ENCODE results near the gene DCAF10. TPM values are rescaled to one million over a fixed set of nuclear protein-coding genes. Genes with fewer than 3 reads are reported as not detected.
"Not testable (repeated sequence)": the region's sequence is repeated elsewhere in the genome, so short reads cannot be mapped to it uniquely, and the experiment has no call there.

Gene DCAF10
- total RNA-seq, 1 experiment from 2014 or later = 13.5 TPM

GRCh38 chr9:37812773-37813379, 12.3 kb downstream of the DCAF10 start:
- Mint-ChIP-seq H3K9me3 (ENCODE audit: unreplicated experiment) (no peaks in the 10 kb centered on the region), H3K36me3 (ENCODE audit: insufficient read depth, unreplicated experiment) (no peaks in the 10 kb centered on the region), H3K27ac (ENCODE audit: unreplicated experiment) (no peak overlapping the region), H3K4me3 (ENCODE audit: unreplicated experiment) (no peak overlapping the region), H3K4me1 (ENCODE audit: low read depth, unreplicated experiment) (no peaks in the 10 kb centered on the region), H3K27me3 (ENCODE audit: insufficient read depth, unreplicated experiment) (no peaks in the 10 kb centered on the region)
- intact Hi-C loops (cut with micrococcal nuclease; ENCODE audit: unreplicated experiment) = no loop called here
- H3K9me3 ChIP-seq = no peaks in the 10 kb centered on the region
- no TSS peak for BruUV-seq (replicated peaks)
- TF ChIP-seq, protein P1, sequence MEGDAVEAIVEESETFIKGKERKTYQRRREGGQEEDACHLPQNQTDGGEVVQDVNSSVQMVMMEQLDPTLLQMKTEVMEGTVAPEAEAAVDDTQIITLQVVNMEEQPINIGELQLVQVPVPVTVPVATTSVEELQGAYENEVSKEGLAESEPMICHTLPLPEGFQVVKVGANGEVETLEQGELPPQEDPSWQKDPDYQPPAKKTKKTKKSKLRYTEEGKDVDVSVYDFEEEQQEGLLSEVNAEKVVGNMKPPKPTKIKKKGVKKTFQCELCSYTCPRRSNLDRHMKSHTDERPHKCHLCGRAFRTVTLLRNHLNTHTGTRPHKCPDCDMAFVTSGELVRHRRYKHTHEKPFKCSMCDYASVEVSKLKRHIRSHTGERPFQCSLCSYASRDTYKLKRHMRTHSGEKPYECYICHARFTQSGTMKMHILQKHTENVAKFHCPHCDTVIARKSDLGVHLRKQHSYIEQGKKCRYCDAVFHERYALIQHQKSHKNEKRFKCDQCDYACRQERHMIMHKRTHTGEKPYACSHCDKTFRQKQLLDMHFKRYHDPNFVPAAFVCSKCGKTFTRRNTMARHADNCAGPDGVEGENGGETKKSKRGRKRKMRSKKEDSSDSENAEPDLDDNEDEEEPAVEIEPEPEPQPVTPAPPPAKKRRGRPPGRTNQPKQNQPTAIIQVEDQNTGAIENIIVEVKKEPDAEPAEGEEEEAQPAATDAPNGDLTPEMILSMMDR (IDR thresholded peaks at IDR 0.05; ENCODE audit: insufficient read depth in 1 of 2, low read depth in 1 of 2, low read length in 1 of 2, severe bottlenecking in 1 of 2, unreplicated experiment in 1 of 2) = no peak
- no peaks in the 10 kb centered on the region for H3K4me1 ChIP-seq
- no peaks in the 10 kb centered on the region for H3K27me3 ChIP-seq (replicated peaks; ENCODE audit: control insufficient read depth, insufficient read depth, low read length)
- H3K4me3 ChIP-seq (ENCODE audit: low read depth, low read length) = no peak overlapping the region
- no peak for DNase-seq
- POLR2A ChIA-PET = no interaction called here
- CTCF ChIA-PET = interaction anchor here (0.6 kb wide), 1 partner anchor 217 kb away, joined by 3 read pairs; no protein-coding TSS in a partner anchor
- no peaks in the 10 kb centered on the region for H3K36me3 ChIP-seq (ENCODE audit: control insufficient read depth, insufficient read depth, low read length)

- Histone ChIP-seq H3K36me3 (ENCODE audit: control insufficient read depth, insufficient read depth, low read length) (no peaks in the 10 kb centered on the region), H3K4me3 (ENCODE audit: low read depth, low read length) (no peak overlapping the region), H3K4me1 (no peaks in the 10 kb centered on the region), H3K27me3 (replicated peaks; ENCODE audit: control insufficient read depth, insufficient read depth, low read length) (no peaks in the 10 kb centered on the region), H3K9me3 (no peaks in the 10 kb centered on the region)
- BruUV-seq (replicated peaks) = no TSS peak
- no peak overlapping the region for H3K4me3 Mint-ChIP-seq (ENCODE audit: unreplicated experiment)
- H3K4me1 Mint-ChIP-seq (ENCODE audit: low read depth, unreplicated experiment) = no peaks in the 10 kb centered on the region
- H3K9me3 Mint-ChIP-seq (ENCODE audit: unreplicated experiment) = no peaks in the 10 kb centered on the region
- intact Hi-C loops (cut with micrococcal nuclease; ENCODE audit: unreplicated experiment) = no loop called here
- CTCF ChIA-PET = no interaction called here
- no peak for DNase-seq
- H3K27ac Mint-ChIP-seq (ENCODE audit: unreplicated experiment) = no peak overlapping the region
- no peaks in the 10 kb centered on the region for H3K27me3 Mint-ChIP-seq (ENCODE audit: insufficient read depth, unreplicated experiment)
- POLR2A ChIA-PET = interaction anchor here (0.5 to 0.8 kb wide), 2 partner anchors 18 to 408 kb away, joined by 3 read pairs; no protein-coding TSS in a partner anchor
- H3K36me3 Mint-ChIP-seq (ENCODE audit: insufficient read depth, unreplicated experiment) = peaks cover under 1% of the 10 kb centered on the region
- TF ChIP-seq, protein P1 (IDR thresholded peaks at IDR 0.05; ENCODE audit: insufficient read depth in 1 of 2, low read depth in 1 of 2, low read length in 1 of 2, severe bottlenecking in 1 of 2, unreplicated experiment in 1 of 2) = no peak
Measured at GRCh38 chr9:37818849-37819248, 18.3 kb downstream of the DCAF10 start.

DNA sequence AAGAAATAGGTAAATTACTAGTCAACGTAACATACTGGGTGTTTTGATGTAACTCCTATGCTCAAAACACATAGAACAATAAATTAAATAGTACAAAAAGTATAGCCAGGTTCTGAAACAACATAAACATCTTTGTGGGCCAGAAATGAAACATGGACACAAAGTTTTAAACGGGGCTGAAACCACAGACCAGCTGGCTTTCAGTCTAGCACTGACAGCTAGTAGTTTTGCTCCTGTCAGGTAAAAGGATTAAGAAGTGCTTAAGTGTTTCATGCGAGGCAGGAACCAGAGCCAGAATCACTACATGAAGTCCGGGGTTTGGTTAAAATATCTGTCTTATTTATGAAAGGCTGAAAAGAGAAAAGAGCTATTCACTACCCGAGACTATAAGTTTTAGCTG, 19.5 kb downstream of the DCAF10 start:
- Mint-ChIP-seq H3K4me1 (ENCODE audit: low read depth, unreplicated experiment) (no peaks in the 10 kb centered on the region), H3K36me3 (ENCODE audit: insufficient read depth, unreplicated experiment) (peaks cover 11% of the 10 kb centered on the region), H3K4me3 (ENCODE audit: unreplicated experiment) (no peak overlapping the region), H3K27me3 (ENCODE audit: insufficient read depth, unreplicated experiment) (no peaks in the 10 kb centered on the region), H3K9me3 (ENCODE audit: unreplicated experiment) (no peaks in the 10 kb centered on the region), H3K27ac (ENCODE audit: unreplicated experiment) (no peak overlapping the region)
- Histone ChIP-seq H3K4me1 (no peaks in the 10 kb centered on the region), H3K9me3 (no peaks in the 10 kb centered on the region), H3K27me3 (replicated peaks; ENCODE audit: control insufficient read depth, insufficient read depth, low read length) (no peaks in the 10 kb centered on the region), H3K4me3 (ENCODE audit: low read depth, low read length) (no peak overlapping the region), H3K36me3 (ENCODE audit: control insufficient read depth, insufficient read depth, low read length) (no peaks in the 10 kb centered on the region)
- intact Hi-C loops (cut with micrococcal nuclease; ENCODE audit: unreplicated experiment) = no loop called here
- DNase-seq = no peak
- BruUV-seq (replicated peaks) = no TSS peak
- TF ChIP-seq, protein P1 (IDR thresholded peaks at IDR 0.05; ENCODE audit: insufficient read depth in 1 of 2, low read depth in 1 of 2, low read length in 1 of 2, severe bottlenecking in 1 of 2, unreplicated experiment in 1 of 2) = no peak
- ChIA-PET POLR2A (no interaction called here), CTCF (no interaction called here)

DNA sequence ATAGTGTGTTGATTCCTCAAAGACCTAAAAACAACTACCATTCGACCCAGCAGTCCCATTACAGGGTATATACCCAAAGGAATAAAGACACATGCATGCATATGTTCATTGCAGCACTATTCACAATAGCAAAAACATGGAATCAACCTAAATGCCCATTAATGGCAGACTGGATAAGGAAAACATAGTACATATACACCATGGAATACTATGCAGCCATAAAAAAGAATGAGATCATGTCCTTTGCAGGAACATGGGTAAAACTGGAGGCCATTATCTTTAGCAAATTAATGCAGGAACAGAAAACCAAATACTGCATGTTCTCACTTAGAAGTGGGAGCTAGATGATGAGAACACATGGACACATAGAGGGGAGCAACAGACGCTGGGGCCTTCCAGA, 24.6 kb downstream of the DCAF10 start:
- BruUV-seq (replicated peaks); DNase-seq; H3K4me3 Mint-ChIP-seq (ENCODE audit: unreplicated experiment); intact Hi-C loops (cut with micrococcal nuclease; ENCODE audit: unreplicated experiment); H3K27me3 Mint-ChIP-seq (ENCODE audit: insufficient read depth, unreplicated experiment); H3K36me3 ChIP-seq (ENCODE audit: control insufficient read depth, insufficient read depth, low read length); POLR2A ChIA-PET; H3K9me3 Mint-ChIP-seq (ENCODE audit: unreplicated experiment); H3K4me3 ChIP-seq (ENCODE audit: low read depth, low read length); H3K27me3 ChIP-seq (replicated peaks; ENCODE audit: control insufficient read depth, insufficient read depth, low read length); H3K27ac Mint-ChIP-seq (ENCODE audit: unreplicated experiment); H3K4me1 ChIP-seq; H3K9me3 ChIP-seq; CTCF ChIA-PET; H3K4me1 Mint-ChIP-seq (ENCODE audit: low read depth, unreplicated experiment): not testable (repeated sequence)
- H3K36me3 Mint-ChIP-seq (ENCODE audit: insufficient read depth, unreplicated experiment) = peaks cover 18% of the 10 kb centered on the region
